GM20000 (cell line): ENCODE results near the gene PHACTR4.
"Not testable (repeated sequence)": the region's sequence is repeated elsewhere in the genome, so short reads cannot be mapped to it uniquely, and the experiment has no call there.

Experiments used
- DNase-seq: peaks from one replicate; pipeline ENCODE4 v3.0.0; 2012; ENCODE audit warnings: low spot score
- CTCF ChIP-seq: IDR thresholded peaks from 2 replicates; pipeline ENCODE4 v1.5.1; 2012; ENCODE audit warnings: mild to moderate bottlenecking, control low read depth; ENCODE audit errors: extremely low read depth, missing control alignments

The PHACTR4 gene

GRCh38 chr1:28451011-28451410 is 81.5 kb downstream of the PHACTR4 start:
- no peak for TF ChIP-seq CTCF
- no peak for DNase-seq

- no peak for TF ChIP-seq CTCF
- DNase-seq: no peak
These were observed 86.5 kb downstream of the PHACTR4 start for GRCh38 chr1:28456078-28456477.

- TF ChIP-seq CTCF: no peak
- DNase-seq: no peak
These were observed 88.1 kb downstream of the PHACTR4 start for GRCh38 chr1:28457678-28458077.

GRCh38 chr1:28458237-28459228 is 89.0 kb downstream of the PHACTR4 start:
- no peak for DNase-seq
- no peak for TF ChIP-seq CTCF

- DNase-seq: no peak
- TF ChIP-seq CTCF: no peak
These were observed 96.8 kb downstream of the PHACTR4 start for GRCh38 chr1:28466226-28466778.

GRCh38 chr1:28470146-28470545 is 100.6 kb downstream of the PHACTR4 start:
- DNase-seq: no peak
- no peak for TF ChIP-seq CTCF

- not testable (repeated sequence) for DNase-seq
These were observed 110.0 kb downstream of the PHACTR4 start for GRCh38 chr1:28479497-28479896.
